Measurements from ENCODE around the gene ARHGEF35. TPM values are rescaled to one million over a fixed set of nuclear protein-coding genes. Genes with fewer than 3 reads are reported as not detected.

Gene ARHGEF35
- polyA plus RNA-seq, 1 donor from 2014 or later = not detected

DNA sequence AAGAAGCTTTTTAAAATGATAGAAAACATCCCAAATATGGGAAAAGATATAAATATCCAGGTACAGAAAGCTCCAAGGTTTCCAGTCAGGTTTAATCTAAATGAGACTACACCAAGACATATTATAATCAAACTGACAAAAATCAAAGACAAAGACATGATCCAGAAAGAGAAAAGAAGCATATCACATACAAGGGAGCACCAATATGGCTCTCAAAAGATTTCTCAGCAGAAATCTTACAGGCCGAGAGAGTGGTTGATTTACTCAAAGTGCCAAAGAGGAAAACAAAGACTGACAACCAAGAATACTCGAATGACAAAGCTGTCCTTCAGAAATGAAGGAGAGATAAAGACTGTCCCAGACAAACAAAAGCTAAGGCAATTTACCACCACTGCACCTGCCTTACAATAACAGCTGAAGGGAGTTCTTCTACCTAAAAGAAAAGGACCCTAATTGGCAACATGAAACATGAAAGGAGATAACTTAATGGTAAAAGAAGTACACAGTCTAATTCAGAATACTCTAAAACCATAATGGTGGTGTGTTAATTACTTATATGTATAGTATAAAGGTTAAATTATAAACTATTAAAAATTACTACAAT, 47.3 kb downstream of the ARHGEF35 start:
- no peaks in the 10 kb centered on the region for H3K9me3 ChIP-seq (ENCODE audit: low read length)
- H3F3A ChIP-seq (ENCODE audit: insufficient read depth, low read length, poor library complexity, severe bottlenecking) = no peaks in the 10 kb centered on the region
- H4K20me1 ChIP-seq (ENCODE audit: insufficient read depth) = no peaks in the 10 kb centered on the region
- H3K27me3 ChIP-seq (ENCODE audit: insufficient read depth, low read depth, low read length) = no peaks in the 10 kb centered on the region
- no peaks in the 10 kb centered on the region for H3K9me2 ChIP-seq (ENCODE audit: insufficient read depth, low read length)
- H3K9ac ChIP-seq (ENCODE audit: low read length) = no peak overlapping the region
- H3K36me3 ChIP-seq (ENCODE audit: insufficient read depth, low read length) = no peaks in the 10 kb centered on the region
- no peak overlapping the region for H3K27ac ChIP-seq (ENCODE audit: low read length)
- no peak overlapping the region for H3K4me2 ChIP-seq (ENCODE audit: low read length)
- H2AFZ ChIP-seq (ENCODE audit: low read depth, low read length) = no peak overlapping the region
- TF ChIP-seq MXI1 (conservative IDR thresholded peaks at IDR 0.05; ENCODE audit: poor library complexity, severe bottlenecking) (no peak), RAD21 (conservative IDR thresholded peaks at IDR 0.05) (no peak), EZH2 (IDR thresholded peaks at IDR 0.05; ENCODE audit: borderline replicate concordance, insufficient read depth, low read length, poor library complexity, severe bottlenecking) (no peak), POLR2AphosphoS5 (IDR thresholded peaks at IDR 0.05) (no peak), SMC3 (conservative IDR thresholded peaks at IDR 0.05; ENCODE audit: poor library complexity) (no peak), EP300 (conservative IDR thresholded peaks at IDR 0.05; ENCODE audit: poor library complexity, severe bottlenecking) (no peak), TAF1 (IDR thresholded peaks at IDR 0.05; ENCODE audit: low read depth) (no peak)
- TF ChIP-seq, protein P1, sequence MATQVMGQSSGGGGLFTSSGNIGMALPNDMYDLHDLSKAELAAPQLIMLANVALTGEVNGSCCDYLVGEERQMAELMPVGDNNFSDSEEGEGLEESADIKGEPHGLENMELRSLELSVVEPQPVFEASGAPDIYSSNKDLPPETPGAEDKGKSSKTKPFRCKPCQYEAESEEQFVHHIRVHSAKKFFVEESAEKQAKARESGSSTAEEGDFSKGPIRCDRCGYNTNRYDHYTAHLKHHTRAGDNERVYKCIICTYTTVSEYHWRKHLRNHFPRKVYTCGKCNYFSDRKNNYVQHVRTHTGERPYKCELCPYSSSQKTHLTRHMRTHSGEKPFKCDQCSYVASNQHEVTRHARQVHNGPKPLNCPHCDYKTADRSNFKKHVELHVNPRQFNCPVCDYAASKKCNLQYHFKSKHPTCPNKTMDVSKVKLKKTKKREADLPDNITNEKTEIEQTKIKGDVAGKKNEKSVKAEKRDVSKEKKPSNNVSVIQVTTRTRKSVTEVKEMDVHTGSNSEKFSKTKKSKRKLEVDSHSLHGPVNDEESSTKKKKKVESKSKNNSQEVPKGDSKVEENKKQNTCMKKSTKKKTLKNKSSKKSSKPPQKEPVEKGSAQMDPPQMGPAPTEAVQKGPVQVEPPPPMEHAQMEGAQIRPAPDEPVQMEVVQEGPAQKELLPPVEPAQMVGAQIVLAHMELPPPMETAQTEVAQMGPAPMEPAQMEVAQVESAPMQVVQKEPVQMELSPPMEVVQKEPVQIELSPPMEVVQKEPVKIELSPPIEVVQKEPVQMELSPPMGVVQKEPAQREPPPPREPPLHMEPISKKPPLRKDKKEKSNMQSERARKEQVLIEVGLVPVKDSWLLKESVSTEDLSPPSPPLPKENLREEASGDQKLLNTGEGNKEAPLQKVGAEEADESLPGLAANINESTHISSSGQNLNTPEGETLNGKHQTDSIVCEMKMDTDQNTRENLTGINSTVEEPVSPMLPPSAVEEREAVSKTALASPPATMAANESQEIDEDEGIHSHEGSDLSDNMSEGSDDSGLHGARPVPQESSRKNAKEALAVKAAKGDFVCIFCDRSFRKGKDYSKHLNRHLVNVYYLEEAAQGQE (IDR thresholded peaks at IDR 0.05; ENCODE audit: borderline replicate concordance) = no peak
- TF ChIP-seq, protein P2, sequence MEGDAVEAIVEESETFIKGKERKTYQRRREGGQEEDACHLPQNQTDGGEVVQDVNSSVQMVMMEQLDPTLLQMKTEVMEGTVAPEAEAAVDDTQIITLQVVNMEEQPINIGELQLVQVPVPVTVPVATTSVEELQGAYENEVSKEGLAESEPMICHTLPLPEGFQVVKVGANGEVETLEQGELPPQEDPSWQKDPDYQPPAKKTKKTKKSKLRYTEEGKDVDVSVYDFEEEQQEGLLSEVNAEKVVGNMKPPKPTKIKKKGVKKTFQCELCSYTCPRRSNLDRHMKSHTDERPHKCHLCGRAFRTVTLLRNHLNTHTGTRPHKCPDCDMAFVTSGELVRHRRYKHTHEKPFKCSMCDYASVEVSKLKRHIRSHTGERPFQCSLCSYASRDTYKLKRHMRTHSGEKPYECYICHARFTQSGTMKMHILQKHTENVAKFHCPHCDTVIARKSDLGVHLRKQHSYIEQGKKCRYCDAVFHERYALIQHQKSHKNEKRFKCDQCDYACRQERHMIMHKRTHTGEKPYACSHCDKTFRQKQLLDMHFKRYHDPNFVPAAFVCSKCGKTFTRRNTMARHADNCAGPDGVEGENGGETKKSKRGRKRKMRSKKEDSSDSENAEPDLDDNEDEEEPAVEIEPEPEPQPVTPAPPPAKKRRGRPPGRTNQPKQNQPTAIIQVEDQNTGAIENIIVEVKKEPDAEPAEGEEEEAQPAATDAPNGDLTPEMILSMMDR (IDR thresholded peaks at IDR 0.05; ENCODE audit: poor library complexity, severe bottlenecking) = no peak
- no peak overlapping the region for H3K4me3 ChIP-seq (ENCODE audit: low read length)
- no peaks in the 10 kb centered on the region for H3K79me2 ChIP-seq (replicated peaks; ENCODE audit: insufficient read depth, low read length)

DNA sequence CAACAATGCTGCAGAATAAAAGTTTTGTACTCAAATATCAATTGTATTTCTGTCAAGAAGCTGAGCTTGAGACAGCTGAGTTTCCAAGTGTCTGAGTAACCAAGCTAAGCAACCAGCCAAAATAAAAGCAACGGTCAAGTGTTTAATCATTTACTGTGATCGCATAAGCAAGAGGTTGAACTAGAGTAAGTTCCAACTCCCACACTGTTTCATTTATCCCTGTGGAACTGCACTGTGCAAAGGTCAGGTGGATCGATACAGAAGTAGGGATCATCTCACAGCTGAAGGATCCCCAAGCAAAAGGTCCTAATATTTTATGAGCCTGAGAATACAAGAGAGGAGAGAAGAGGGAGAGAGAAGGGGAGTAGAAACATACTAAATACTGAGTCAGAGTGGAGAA, 51.2 kb downstream of the ARHGEF35 start:
- no peaks in the 10 kb centered on the region for H3K9me3 ChIP-seq (ENCODE audit: low read length)
- no peaks in the 10 kb centered on the region for H3K79me2 ChIP-seq (replicated peaks; ENCODE audit: insufficient read depth, low read length)
- no peak overlapping the region for H3K9ac ChIP-seq (ENCODE audit: low read length)
- no peaks in the 10 kb centered on the region for H3K36me3 ChIP-seq (ENCODE audit: insufficient read depth, low read length)
- H3K4me2 ChIP-seq (ENCODE audit: low read length) = no peak overlapping the region
- TF ChIP-seq MXI1 (conservative IDR thresholded peaks at IDR 0.05; ENCODE audit: poor library complexity, severe bottlenecking) (no peak), EP300 (conservative IDR thresholded peaks at IDR 0.05; ENCODE audit: poor library complexity, severe bottlenecking) (no peak), EZH2 (IDR thresholded peaks at IDR 0.05; ENCODE audit: borderline replicate concordance, insufficient read depth, low read length, poor library complexity, severe bottlenecking) (no peak)
- TF ChIP-seq, protein P1 (IDR thresholded peaks at IDR 0.05; ENCODE audit: borderline replicate concordance) = no peak
- no peaks in the 10 kb centered on the region for H3F3A ChIP-seq (ENCODE audit: insufficient read depth, low read length, poor library complexity, severe bottlenecking)
- no peaks in the 10 kb centered on the region for H4K20me1 ChIP-seq (ENCODE audit: insufficient read depth)
- no peaks in the 10 kb centered on the region for H3K9me2 ChIP-seq (ENCODE audit: insufficient read depth, low read length)
- H3K27me3 ChIP-seq (ENCODE audit: insufficient read depth, low read depth, low read length) = no peaks in the 10 kb centered on the region
- H2AFZ ChIP-seq (ENCODE audit: low read depth, low read length) = no peak overlapping the region
- no peak overlapping the region for H3K4me3 ChIP-seq (ENCODE audit: low read length)
- no peak overlapping the region for H3K27ac ChIP-seq (ENCODE audit: low read length)

All from neural cell (in vitro differentiated cells).